Heart left ventricle (tissue), 13 donors: ENCODE measurements around the gene AHRR.

ENCODE experiments used
- CTCF ChIP-seq, 12 donors: fragments of 200-600 bp; sonication (generic) in 4 of 12; IDR thresholded peaks; one replicate each; pipeline versions ENCODE4 v1.5.0 to v1.8.0; 2018 to 2022; ENCODE audit warnings: antibody characterized with exemption in 12 of 12, mild to moderate bottlenecking in 5 of 12
- POLR2A ChIP-seq, 2 donors: fragments of 450-650 bp; IDR thresholded peaks; one replicate each; pipeline ENCODE4 v1.6.1; 2017; ENCODE audit warnings: antibody characterized with exemption in 2 of 2, mild to moderate bottlenecking in 2 of 2, moderate library complexity in 2 of 2
- donor health status: ischemic (EF 13 %, LVEDD 7.1; RV severe dilation, severe dysfunction).
- donor health status: DM: no; HTN: yes; CAD: no.
- donor health status: DM: no; HTN: no; CAD: no.
- donor health status: ischemic (EF 25% LVEDD 6.9; RV normal size, moderate dysfunction).
- donor health status: ischemic (EF 25% LVEDD 5.7; RV mildly dilated, moderate dysfunction).
- donor health status: ischemic (EF 35%, LVEDD 5.7; RV mildly dilated, moderate dysfunction).
- donor health status: nonischemic (EF 11% LVEDD 7.7; RV severe dilation, severe dysfunction).
- donor health status: DM: yes; HTN: yes; CAD: no.
- donor health status: PGD.
- donor health status: ischemic (EF 29% LVEDD 5.4; RV normal size, mild dysfunction).
- donor health status: nonischemic (EF 23%, LVEDD 6.1; RV moderate dilation, normal function).

DNA sequence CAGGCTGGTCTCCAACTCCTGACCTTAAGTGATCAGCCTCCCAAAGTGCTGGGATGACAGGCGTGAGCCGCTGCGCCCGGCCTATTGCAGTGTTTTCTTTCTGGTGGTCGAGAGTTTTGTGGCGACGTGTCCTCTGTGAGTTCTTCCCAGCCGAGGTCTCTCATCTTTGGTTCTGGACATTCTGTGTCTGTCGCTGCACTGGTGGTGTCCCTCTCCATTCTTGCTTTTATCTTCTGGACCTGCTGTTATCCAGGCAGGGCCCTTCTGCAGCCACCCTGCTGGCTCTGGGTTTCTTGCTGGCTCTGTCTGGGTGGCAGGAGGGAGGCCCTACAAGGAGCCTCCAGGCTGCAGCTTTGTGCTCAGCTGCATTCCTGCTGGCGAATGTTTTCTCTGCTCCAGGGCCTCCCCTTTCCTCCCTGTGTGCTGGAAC is 72.3 kb downstream of the AHRR start:
- TF ChIP-seq POLR2A (IDR thresholded peaks at IDR 0.05) (no peak), CTCF (IDR thresholded peaks at IDR 0.05) (no peak)
